22Rv1 (cell line): Measurements from ENCODE around the gene MAX.

Source experiments
- CTCF ChIP-seq: fragments of 450-650 bp; IDR thresholded peaks from 2 replicates; pipeline ENCODE4 v1.5.1; 2017; ENCODE audit warnings: mild to moderate bottlenecking
- ZFX ChIP-seq: fragments of 450-650 bp; IDR thresholded peaks from 2 replicates; pipeline ENCODE4 v1.6.1; 2017; ENCODE audit warnings: antibody characterized with exemption, borderline replicate concordance

- TF ChIP-seq CTCF (no peak), ZFX (no peak)
These were observed 32.6 kb upstream of the MAX start for GRCh38 chr14:65134651-65135579.
